ENCODE measurements around the gene SEMA3B.
"Not testable (repeated sequence)": the region's sequence is repeated elsewhere in the genome, so short reads cannot be mapped to it uniquely, and the experiment has no call there.

SEMA3B gene

DNA sequence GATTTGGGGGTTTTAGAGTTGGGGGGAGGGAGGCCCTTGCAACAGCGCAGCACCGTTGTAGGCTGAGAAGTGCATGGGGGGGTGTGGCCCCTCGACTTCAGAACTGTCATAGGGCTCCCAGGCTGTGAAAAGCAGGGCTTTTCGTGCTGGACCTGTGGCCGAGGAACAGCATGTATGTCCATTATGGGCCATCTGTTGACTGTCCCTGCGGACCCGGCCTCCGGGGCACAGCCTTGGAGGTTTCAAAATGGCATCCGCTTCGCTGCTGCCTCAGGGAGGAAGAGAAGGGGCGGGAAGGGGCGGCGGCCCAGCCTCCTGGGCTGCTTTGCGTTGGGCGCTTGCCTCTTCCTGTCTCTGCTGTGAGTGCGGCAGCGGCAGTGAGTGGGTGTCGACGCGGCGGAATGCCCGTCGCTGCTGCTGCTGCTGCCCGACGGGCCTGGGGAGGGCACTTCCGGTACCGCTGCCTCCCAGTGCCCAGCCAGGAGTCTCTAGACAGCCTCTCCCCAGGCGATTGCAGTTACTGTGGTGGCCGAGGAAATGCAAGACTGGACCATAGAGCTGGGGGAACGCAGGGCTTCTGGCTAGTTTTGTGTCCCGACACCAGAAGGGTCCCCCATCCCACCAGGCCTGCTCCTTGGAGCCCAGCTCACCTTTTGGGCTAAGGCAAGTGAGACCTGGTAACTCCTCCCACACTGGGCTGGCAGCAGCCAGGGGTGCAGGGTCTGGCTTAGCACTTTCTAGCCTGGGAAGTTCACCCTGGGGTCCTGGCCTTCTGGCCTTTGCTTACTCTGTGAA is 31.0 kb upstream of the SEMA3B start:
- peak; percentile 67 for DNase-seq (ENCODE audit: low read depth)

DNA sequence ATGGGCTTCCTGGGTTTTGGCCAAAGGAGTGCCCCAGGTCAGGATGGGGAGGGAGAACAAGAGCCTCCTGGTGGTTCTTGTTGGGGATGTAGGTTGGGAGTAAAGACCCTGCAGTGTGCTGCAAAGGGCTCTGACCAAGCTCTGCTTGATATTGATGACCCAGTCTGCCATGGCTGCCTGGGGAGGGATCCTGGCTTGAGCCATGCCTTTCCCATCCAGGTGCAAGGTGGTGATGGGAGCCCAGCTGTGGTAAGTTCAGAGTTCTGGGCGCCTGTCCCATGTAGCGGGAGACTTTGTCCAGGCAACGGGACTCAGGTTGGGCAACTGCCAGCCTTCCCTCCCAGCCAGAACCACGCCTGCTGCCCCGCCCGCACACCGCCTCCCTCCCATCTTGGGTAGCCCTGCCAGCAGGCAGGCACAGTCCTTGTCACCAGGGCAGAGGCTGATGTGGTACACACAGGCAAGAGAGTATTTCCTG is 30.4 kb upstream of the SEMA3B start:
- DNase-seq (ENCODE audit: low read depth) = no peak

- no peak for DNase-seq (ENCODE audit: low read depth)
These were observed 29.3 kb upstream of the SEMA3B start for GRCh38 chr3:50239649-50240048.

DNA sequence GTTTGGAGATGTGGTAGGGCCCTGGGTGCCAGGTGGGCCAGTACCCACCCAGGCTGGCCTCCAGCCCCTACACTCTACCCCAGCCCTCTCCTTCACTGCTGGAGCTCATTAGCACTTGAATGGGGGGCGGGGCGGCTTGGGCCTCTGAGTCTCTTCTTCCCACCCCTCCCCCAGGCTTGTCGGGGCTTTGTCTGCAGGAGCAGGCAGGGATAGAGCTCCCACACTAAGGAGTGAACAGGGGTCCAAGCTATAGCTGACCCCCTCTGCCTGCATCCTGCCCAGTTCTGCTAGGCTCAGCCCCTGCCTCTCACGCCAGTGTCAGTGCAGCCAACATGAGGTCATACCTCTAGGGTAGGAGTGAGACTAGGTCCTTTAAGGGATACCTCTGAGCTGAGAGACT is 27.8 kb upstream of the SEMA3B start:
- no peak for DNase-seq (ENCODE audit: low read depth)

DNA sequence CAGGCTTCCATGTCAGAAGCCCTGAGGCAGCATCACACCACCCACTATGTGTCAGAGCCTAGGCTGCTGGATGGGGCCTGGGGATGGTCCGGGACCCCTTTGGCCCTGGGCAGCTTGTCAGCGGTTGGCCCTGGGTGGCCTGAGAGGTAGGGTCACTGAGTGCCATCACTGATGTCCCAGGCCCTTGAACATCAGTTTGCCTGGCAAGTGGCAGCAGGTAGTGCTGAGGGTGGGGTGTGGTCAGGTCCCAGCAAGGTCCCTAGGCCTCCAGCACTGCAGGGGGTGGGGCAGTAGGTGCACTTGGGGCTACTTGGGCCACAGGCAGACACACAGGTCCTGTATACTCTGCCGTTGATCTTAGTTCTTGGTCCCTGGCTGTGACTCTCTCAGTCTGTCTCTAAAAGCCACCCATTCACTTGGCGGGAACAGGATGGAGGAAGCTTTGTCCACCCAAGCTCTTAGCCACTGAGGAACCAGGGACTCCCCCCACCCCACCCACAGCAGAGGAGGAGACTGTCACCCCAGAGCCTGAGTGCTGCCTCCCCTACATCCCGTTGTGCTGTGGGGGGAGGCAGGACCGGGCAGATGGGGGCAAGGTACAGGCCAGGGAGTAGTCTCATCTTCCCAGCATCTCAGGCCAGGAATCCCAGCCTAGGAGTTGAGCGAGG is 27.1 kb upstream of the SEMA3B start:
- no peak for DNase-seq (ENCODE audit: low read depth)

GRCh38 chr3:50242381-50242770 is 26.6 kb upstream of the SEMA3B start:
- no peak for DNase-seq (ENCODE audit: low read depth)

DNA sequence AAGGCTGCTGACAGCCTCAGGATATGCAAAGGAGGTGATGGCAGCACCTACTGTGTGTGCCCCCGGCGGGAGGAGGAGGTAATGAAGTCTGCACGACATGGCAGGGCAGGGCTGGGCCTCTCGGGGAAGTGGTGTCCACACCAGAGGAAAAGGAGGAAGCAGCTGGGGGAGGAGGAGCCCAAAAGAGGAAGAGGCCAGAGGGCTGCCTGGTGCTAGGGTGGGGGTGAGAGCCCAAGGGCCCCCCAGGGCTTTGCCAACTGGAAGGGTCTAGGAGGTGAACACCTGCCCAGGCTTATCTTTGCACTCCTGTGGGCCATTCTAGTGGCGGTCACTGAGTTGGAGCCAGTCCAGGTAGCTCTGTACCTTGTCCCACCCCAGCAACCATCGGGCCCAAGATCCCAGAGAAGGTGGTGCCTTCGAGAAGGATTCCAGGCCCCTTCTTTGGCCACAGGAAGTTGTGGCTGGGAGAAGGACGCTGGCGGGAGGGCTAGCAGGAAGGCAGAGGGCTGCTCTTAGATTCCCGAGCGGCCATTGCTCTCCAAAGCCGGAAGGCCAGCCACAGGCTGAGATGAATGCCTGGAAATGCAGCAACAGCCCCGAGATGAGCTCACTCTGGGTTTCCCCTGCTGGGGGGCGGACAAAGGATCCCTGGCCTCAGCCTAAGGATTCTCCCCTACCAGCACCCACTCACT is 25.9 kb upstream of the SEMA3B start:
- no peak for DNase-seq (ENCODE audit: low read depth)

DNA sequence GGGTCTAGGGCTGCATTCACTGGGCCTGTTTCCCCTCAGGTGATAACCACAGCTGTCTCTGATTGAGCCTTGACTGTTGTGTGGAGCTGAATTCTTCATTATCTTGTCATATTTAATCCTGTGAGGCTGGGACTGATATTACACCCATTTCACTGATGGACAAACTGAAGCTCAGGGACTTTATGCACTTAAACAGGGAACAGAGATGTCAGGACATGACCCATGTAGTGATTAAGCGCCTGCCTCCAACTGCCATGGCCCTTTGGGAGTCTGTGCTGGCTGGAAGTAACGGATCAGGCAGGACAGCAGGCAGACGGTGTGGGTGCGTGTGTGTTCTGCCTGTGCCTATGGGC is 25.4 kb upstream of the SEMA3B start:
- no peak for DNase-seq (ENCODE audit: low read depth)

GRCh38 chr3:50244813-50245212 is 24.1 kb upstream of the SEMA3B start:
- DNase-seq (ENCODE audit: low read depth) = not testable (repeated sequence)

DNA sequence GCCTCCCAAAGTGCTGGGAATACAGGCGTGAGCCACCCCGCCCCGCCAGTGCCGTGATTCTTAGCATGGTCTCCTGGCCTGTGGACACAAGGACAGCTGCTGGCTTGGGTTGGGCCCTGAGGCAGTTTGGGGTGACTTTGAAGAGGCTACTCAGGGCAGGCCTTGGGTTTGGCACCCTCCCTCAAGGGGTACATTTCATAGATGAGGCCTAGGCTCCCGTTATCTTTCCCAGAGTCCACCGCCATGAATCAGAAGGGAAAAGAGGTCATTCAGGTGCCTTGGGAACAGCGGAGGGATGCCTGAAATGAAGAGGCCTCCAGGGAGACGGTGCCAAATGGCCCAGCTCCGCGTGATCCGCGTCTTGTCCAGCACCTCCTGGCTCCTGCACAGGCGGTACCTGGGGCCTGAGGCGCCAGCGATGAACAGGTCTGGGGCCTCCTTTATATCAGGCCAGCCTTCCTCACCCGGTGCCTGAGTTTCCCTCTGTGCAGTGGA is 23.6 kb upstream of the SEMA3B start:
- no peak for DNase-seq (ENCODE audit: low read depth)

- peak; percentile 96 for DNase-seq (ENCODE audit: low read depth)
These were observed 23.0 kb upstream of the SEMA3B start for GRCh38 chr3:50245831-50246516.

DNA sequence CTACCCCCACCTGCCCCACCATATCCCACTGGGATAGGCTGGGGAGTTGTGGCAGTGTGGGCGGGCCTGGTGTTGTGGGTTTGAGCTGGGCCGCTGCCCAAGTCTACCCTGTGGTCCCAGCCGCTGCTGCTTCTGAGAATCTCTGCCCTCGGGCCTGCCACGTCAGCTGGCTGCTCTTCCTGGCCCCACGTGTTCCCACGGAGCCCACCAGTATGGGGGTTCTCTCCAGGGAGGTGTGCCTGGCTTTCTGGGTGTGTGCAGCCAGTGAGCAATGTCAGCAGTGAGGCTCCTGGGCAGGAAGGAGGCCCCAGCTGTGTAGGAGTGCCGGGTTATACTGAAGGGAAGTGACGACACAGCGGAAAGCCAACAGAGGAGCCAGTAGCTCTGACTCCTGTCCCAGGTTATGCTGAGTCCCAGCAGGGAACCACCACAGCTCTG is 22.4 kb upstream of the SEMA3B start:
- peak; percentile 67 for DNase-seq (ENCODE audit: low read depth)

GRCh38 chr3:50248387-50248786 is 20.6 kb upstream of the SEMA3B start:
- DNase-seq (ENCODE audit: low read depth) = no peak

GRCh38 chr3:50249457-50249856 is 19.5 kb upstream of the SEMA3B start:
- no peak for DNase-seq (ENCODE audit: low read depth)

- DNase-seq (ENCODE audit: low read depth) = no peak
These were observed 18.4 kb upstream of the SEMA3B start for GRCh38 chr3:50250514-50250913.

DNA sequence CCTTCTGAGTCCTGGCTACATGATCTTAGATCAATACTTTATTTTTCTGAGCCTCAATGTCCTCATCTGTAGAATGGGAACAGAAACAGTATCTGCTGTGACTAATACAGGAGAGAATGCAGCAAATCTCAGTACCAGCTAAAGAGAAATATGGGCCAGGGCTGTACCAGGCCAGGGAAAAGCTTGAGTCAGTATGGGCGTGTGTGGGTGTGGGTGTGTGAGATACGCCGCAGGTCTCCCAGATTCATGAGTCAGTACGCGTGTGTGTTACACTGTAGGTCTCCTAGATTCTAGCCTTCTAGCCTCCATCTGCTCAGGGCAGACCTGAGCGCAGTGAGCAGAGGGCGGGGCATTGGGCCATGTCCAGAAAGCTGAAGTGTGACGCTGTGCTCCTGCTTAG is 17.7 kb upstream of the SEMA3B start:
- DNase-seq (ENCODE audit: low read depth) = no peak

- no peak for DNase-seq (ENCODE audit: low read depth)
These were observed 14.2 kb upstream of the SEMA3B start for GRCh38 chr3:50254577-50255250.

- DNase-seq (ENCODE audit: low read depth) = no peak
These were observed 13.7 kb upstream of the SEMA3B start for GRCh38 chr3:50255251-50255615.

DNA sequence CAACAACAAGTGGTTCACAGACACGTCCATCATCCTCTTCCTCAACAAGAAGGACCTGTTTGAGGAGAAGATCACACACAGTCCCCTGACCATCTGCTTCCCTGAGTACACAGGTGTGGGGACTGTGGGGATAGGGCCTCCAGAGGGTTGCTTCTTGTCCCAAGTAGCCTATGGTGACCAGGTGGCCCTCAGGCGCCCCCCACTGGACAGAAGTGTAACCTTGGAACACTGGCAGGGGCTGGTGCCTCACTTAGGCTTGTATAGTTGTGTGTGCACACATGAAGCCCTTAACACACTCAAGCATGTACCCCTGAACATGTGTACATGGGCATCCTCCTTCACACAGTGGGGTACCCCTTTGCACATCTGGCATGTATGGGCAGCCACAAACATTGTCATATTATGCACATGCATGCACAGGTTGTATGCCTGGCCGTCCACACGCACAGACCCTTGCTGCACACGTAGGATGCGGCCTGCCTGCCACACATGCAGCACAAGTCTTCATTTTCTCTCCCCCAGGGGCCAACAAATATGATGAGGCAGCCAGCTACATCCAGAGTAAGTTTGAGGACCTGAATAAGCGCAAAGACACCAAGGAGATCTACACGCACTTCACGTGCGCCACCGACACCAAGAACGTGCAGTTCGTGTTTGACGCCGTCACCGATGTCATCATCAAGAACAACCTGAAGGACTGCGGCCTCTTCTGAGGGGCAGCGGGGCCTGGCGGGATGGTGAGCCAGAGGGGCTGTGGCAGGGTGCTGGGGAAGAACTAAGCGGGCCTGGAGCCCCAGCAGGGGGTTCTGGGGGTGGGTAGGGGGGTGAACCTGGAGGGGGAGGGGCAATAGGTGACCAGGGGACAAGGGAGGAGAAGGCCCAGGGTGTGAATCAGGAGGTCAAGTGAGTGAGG is 11.7 kb upstream of the SEMA3B start:
- DNase-seq (ENCODE audit: low read depth) = no peak

DNA sequence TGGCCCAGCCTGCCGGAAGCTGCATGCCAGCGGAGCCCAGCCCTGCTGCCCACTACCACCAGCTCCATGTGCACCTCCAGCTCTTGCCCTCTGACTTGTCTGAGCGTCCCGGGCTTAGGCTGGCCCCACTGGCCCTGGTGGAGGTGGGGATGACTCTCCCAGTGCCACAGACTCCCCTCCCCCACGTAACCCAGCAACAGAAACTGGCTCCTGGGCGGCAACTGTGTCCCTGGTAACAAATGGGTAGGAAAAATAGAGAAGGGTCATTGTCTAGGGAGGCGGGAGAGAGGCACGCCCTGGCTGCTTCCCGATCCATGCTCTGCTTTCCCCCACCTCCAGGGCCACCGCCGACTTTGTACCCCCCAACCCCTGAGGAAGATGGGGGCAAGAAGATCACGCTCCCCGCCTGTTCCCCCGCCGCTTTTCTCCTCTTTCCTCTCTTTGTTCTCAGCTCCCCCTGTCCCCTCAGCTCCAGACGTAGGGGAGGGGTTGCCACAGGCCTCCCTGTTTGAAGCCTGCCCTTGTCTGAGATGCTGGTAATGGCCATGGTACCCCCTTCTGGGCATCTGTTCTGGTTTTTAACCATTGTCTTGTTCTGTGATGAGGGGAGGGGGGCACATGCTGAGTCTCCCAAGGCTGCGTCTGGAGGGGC is 10.8 kb upstream of the SEMA3B start:
- no peak for DNase-seq (ENCODE audit: low read depth)
